ENCODE measurements around the gene ENPP3. TPM values are rescaled to one million over a fixed set of nuclear protein-coding genes. Genes with fewer than 3 reads are reported as not detected.

Gene ENPP3
- total and polyA plus RNA-seq, 9 of the 15 experiments (the other 6 are each of a cell fraction or from before 2014, with no cell fraction given), result 14.0 to 32.8 (median 21.6) TPM

GRCh38 chr6:131642987-131643611 lies 6.0 kb downstream of the ENPP3 start:
- H3K4me3 ChIP-seq, result no peak overlapping the region
- H3K9ac ChIP-seq (ENCODE audit: insufficient read depth in 1 of 2, low read depth in 2 of 2, low read length in 2 of 2), result no peak overlapping the region
- H3K4me1 ChIP-seq (replicated peaks in 1 of 2; ENCODE audit: control insufficient read depth in 2 of 2, insufficient read depth in 2 of 2, low read length in 2 of 2), result peaks cover 20 to 55% of the 10 kb centered on the region in 2 experiments
- in situ Hi-C loops (cut with MboI), result loop anchor here (25.0 kb wide), 1 partner anchor 1169 kb away; the partner anchor contains the start of gene RPS12
- no peaks in the 10 kb centered on the region for H3K9me1 ChIP-seq (ENCODE audit: control insufficient read depth, insufficient read depth, low read length)
- H3K4me2 ChIP-seq (ENCODE audit: insufficient read depth, low read length), result no peak overlapping the region; the same call in 1 of the 2 replicates
- no TSS peak for BruUV-seq (replicated peaks)
- ATAC-seq (no peak), FAIRE-seq (no peak), DNase-seq (ENCODE audit: extremely low read depth in 1 of 4, low spot score in 3 of 4) (no peak)
- intact Hi-C loops (cut with micrococcal nuclease), result no loop called here
- WGBS (ENCODE audit: insufficient coverage, low coverage, missing lambda C conversion rate), result 48% methylated on average over 3 of the region's 3 CpGs
- peaks cover 8% of the 10 kb centered on the region; the same call in 2 of the 3 replicates for H3K36me3 ChIP-seq (ENCODE audit: control insufficient read depth, insufficient read depth, low read length)
- peaks cover 2% of the 10 kb centered on the region; the same call in 1 of the 2 replicates for H3K9me3 ChIP-seq (replicated peaks; ENCODE audit: control insufficient read depth, insufficient read depth, low read depth, low read length)
- H4K20me1 ChIP-seq (replicated peaks; ENCODE audit: control insufficient read depth, insufficient read depth, low read length), result no peaks in the 10 kb centered on the region
- no peaks in the 10 kb centered on the region for H3K27me3 ChIP-seq (ENCODE audit: control insufficient read depth in 2 of 2, insufficient read depth in 2 of 2, low read length in 2 of 2)
- H3K27ac ChIP-seq (ENCODE audit: extremely low read depth, low read depth, low read length), result no peak overlapping the region
- ChIA-PET CTCF (ENCODE audit: low intra/inter-chr PET ratio) (no interaction called here), POLR2A (no interaction called here)
- H2AFZ ChIP-seq (ENCODE audit: low read depth, low read length), result no peak overlapping the region
- peaks cover 75% of the 10 kb centered on the region for H3K79me2 ChIP-seq (ENCODE audit: control insufficient read depth, insufficient read depth, low read length)
- TF ChIP-seq TEAD1 (CRISPR knock-in tag; IDR thresholded peaks at IDR 0.05) (0 out of 4 replicates have a peak, but pooled peaks of 1 of the 2 experiments have one; percentile 11), MEIS2 (IDR thresholded peaks at IDR 0.05; ENCODE audit: partially characterized antibody) (peak; percentile 36), KLF6 (CRISPR knock-in tag; IDR thresholded peaks at IDR 0.05; ENCODE audit: borderline replicate concordance) (0 out of 2 replicates have a peak, but pooled peaks have one; percentile 19), ZNF79 (CRISPR knock-in tag; IDR thresholded peaks at IDR 0.05; ENCODE audit: low read depth) (0 out of 2 replicates have a peak, but pooled peaks have one; percentile 5), ZNF766 (CRISPR knock-in tag; conservative IDR thresholded peaks at IDR 0.05) (peak; percentile 39; the same call in 1 of the 2 replicates), FOXJ2 (tag; IDR thresholded peaks at IDR 0.05) (peak; percentile 66), RBM34 (IDR thresholded peaks at IDR 0.05; ENCODE audit: borderline replicate concordance, insufficient read depth, low read length) (no peak), ZBTB11 (CRISPR knock-in tag; IDR thresholded peaks at IDR 0.05) (peak in 1 of 3 experiments; percentile 10; a peak in 1 of 6 replicates), TBL1XR1 (IDR thresholded peaks at IDR 0.05; ENCODE audit: low read length in 2 of 2) (no peak), ZBTB33 (CRISPR knock-in tag; IDR thresholded peaks at IDR 0.05) (no peak), HMBOX1 (IDR thresholded peaks at IDR 0.05) (peak; percentile 65)
